K562 (cell line): ENCODE data around the gene HOXA11. TPM values are rescaled to one million over a fixed set of nuclear protein-coding genes. Genes with fewer than 3 reads are reported as not detected.

ENCODE experiments used
- ATAC-seq: fragments of 200-7000 bp; cut with Tn5 transposase; 3 replicates; pipeline ENCODE4 v1.9.1; 2020; ENCODE audit warnings: moderate library complexity
- BruUV-seq: library from RNA; stranded (reverse); fragments of 400-500 nt; replicated peaks from 2 replicates; lab custom pipeline; 2021; lab: Mats Ljungman, UMichigan
- CTCF ChIA-PET: fragments of 300-600 bp; formaldehyde crosslinking; extraction: SDS; loops from one replicate; lab custom pipeline; 2021; ENCODE audit warnings: low intra/inter-chr PET ratio; lab: Yijun Ruan, JAX
- POLR2A ChIA-PET: fragments of 300-600, 350-650 bp; sonication (Branson Sonifier 250); formaldehyde crosslinking; extraction: SDS; loops from one replicate; lab custom pipeline; 2021; ENCODE audit warnings: antibody characterized with exemption, inconsistent platforms; lab: Yijun Ruan, JAX
- DNase-seq, 4 experiments: peaks; one replicate each; pipeline versions ENCODE4 v3.0.0 to v3.0.0-alpha.2; 2011 to 2018; ENCODE audit warnings: low spot score in 3 of 4, mixed read lengths in 3 of 4; ENCODE audit errors: extremely low read depth in 1 of 4
- FAIRE-seq: peaks from 2 replicates; lab custom pipeline; 2011; peaks lifted over from hg19 to GRCh38; lab: Jason Lieb, UNC
- H2AFZ ChIP-seq: 2 replicates; pipeline ENCODE4 v1.6.0; 2011; ENCODE audit warnings: low read depth, low read length, control low read depth, inconsistent platforms
- H3K27ac ChIP-seq: fragments of 200-600 bp; 3 replicates; pipeline ENCODE4 v1.8.0; 2011; ENCODE audit warnings: low read depth, mild to moderate bottlenecking, control low read depth, inconsistent platforms, low read length, moderate library complexity, mixed read lengths; ENCODE audit errors: extremely low read depth
- H3K27me3 ChIP-seq, 2 experiments: fragments of 300-600 bp in 1 of 2; 2 replicates in 1 of 2; 3 replicates in 1 of 2; pipeline versions ENCODE4 v1.6.0 to v1.8.0; 2011; ENCODE audit warnings: inconsistent platforms in 2 of 2, low read length in 2 of 2, mild to moderate bottlenecking in 1 of 2, mixed read lengths in 1 of 2, moderate library complexity in 1 of 2; ENCODE audit not compliant: control insufficient read depth in 2 of 2, insufficient read depth in 2 of 2
- H3K36me3 ChIP-seq: fragments of 300-600 bp; 3 replicates; pipeline ENCODE4 v1.8.0; 2011; ENCODE audit warnings: mild to moderate bottlenecking, low read length, inconsistent platforms; ENCODE audit not compliant: control insufficient read depth, insufficient read depth
- H3K4me1 ChIP-seq, 2 experiments: fragments of 200-600 bp in 1 of 2; replicated peaks in 1 of 2; 2 replicates in 1 of 2; 3 replicates in 1 of 2; pipeline versions ENCODE4 v1.5.1 to v1.8.0; 2011; ENCODE audit warnings: inconsistent platforms in 2 of 2, low read length in 2 of 2, mild to moderate bottlenecking in 1 of 2, mixed read lengths in 1 of 2, moderate library complexity in 1 of 2; ENCODE audit not compliant: control insufficient read depth in 2 of 2, insufficient read depth in 2 of 2
- H3K4me2 ChIP-seq: 2 replicates; pipeline ENCODE4 v1.6.1; 2011; ENCODE audit warnings: low read length, control low read depth, inconsistent platforms, mixed read lengths; ENCODE audit not compliant: insufficient read depth
- H3K4me3 ChIP-seq: fragments of 200-600 bp; sonication (generic), shearing (Covaris generic); 2 replicates; pipeline ENCODE4 v1.5.1; 2016; ENCODE audit warnings: control low read depth, inconsistent platforms
- H3K79me2 ChIP-seq: fragments of 200-600 bp; 3 replicates; pipeline ENCODE4 v1.8.0; 2011; ENCODE audit warnings: low read length, inconsistent platforms; ENCODE audit not compliant: control insufficient read depth, insufficient read depth
- H3K9ac ChIP-seq, 2 experiments: 2 replicates each; pipeline versions ENCODE4 v1.6.0 to v1.6.1; 2011; ENCODE audit warnings: low read depth in 2 of 2, low read length in 2 of 2, control low read depth in 1 of 2, inconsistent platforms in 1 of 2, mild to moderate bottlenecking in 1 of 2, mixed read lengths in 1 of 2; ENCODE audit not compliant: insufficient read depth in 1 of 2
- H3K9me1 ChIP-seq: one replicate; pipeline ENCODE4 v1.6.0; 2011; ENCODE audit warnings: inconsistent platforms, mild to moderate bottlenecking, low read length, moderate library complexity; ENCODE audit not compliant: control insufficient read depth, insufficient read depth
- H3K9me3 ChIP-seq: replicated peaks from 2 replicates; pipeline ENCODE4 v1.5.1; 2011; ENCODE audit warnings: low read depth, low read length, inconsistent platforms; ENCODE audit not compliant: control insufficient read depth, insufficient read depth
- H4K20me1 ChIP-seq: replicated peaks from 2 replicates; pipeline ENCODE4 v1.6.1; 2011; ENCODE audit warnings: low read length, inconsistent platforms, mixed read lengths; ENCODE audit not compliant: control insufficient read depth, insufficient read depth
- CBX8 ChIP-seq: fragments of 200-600 bp; sonication (generic); IDR thresholded peaks from 2 replicates; pipeline ENCODE4 v1.6.1; 2012; ENCODE audit warnings: borderline replicate concordance, mixed run types, low read depth, mild to moderate bottlenecking, moderate library complexity, mixed read lengths, low read length, control low read depth, inconsistent platforms; ENCODE audit not compliant: poor library complexity, severe bottlenecking; ENCODE audit errors: extremely low read depth
- HOXB6 ChIP-seq: fragments of 250-450 bp; sonication (Bioruptor Pico); IDR thresholded peaks from 2 replicates; pipeline ENCODE4 v1.5.1; 2022; ENCODE audit warnings: mild to moderate bottlenecking, borderline replicate concordance
- KAT8 ChIP-seq: fragments of 450-650 bp; IDR thresholded peaks from 2 replicates; pipeline ENCODE4 v1.6.1; 2016; ENCODE audit warnings: low read depth, mild to moderate bottlenecking
- LEF1 ChIP-seq: fragments of 450-650 bp; IDR thresholded peaks from 2 replicates; pipeline ENCODE4 v1.6.1; 2016; ENCODE audit warnings: mild to moderate bottlenecking
- MEIS2 ChIP-seq: fragments of 450-650 bp; IDR thresholded peaks from 2 replicates; pipeline ENCODE4 v1.6.1; 2014; ENCODE audit warnings: mild to moderate bottlenecking; ENCODE audit not compliant: partially characterized antibody
- RERE ChIP-seq: sonication (generic); formaldehyde crosslinking; IDR thresholded peaks from 2 replicates; pipeline ENCODE4 v1.8.0; 2023; ENCODE audit warnings: missing genetic modification reagents, mild to moderate bottlenecking, borderline replicate concordance
- SMAD3 ChIP-seq: fragments of 450-650 bp; formaldehyde crosslinking; conservative IDR thresholded peaks from 2 replicates; pipeline ENCODE4 v1.4.0; 2020; ENCODE audit warnings: mild to moderate bottlenecking
- THAP12 ChIP-seq: fragments of 250-450 bp; sonication (Bioruptor Pico); IDR thresholded peaks from 2 replicates; pipeline ENCODE4 v1.9.0; 2021; ENCODE audit warnings: mild to moderate bottlenecking, inconsistent platforms
- VEZF1 ChIP-seq: fragments of 200-800 bp; sonication (Bioruptor generic); IDR thresholded peaks from 2 replicates; pipeline ENCODE4 v1.6.1; 2017; ENCODE audit warnings: missing genetic modification characterization, missing compliant biosample characterization
- ZFPM2 ChIP-seq: fragments of 250-450 bp; sonication (Bioruptor Pico); IDR thresholded peaks from 2 replicates; pipeline ENCODE4 v1.5.1; 2022; ENCODE audit warnings: mild to moderate bottlenecking
- WGBS: fragments of 100-300 bp; shearing (Covaris generic); methylation state at CpG from one replicate; pipeline ENCODE4 v1.1.6; 2016; ENCODE audit warnings: low coverage, mixed read lengths; ENCODE audit not compliant: insufficient coverage; ENCODE audit errors: missing lambda C conversion rate; 5-methylcytosine and 5-hydroxymethylcytosine counted together
- in situ Hi-C: fragments of 300-500 bp; cut with MboI; formaldehyde crosslinking; loops from 4 replicates; pipeline ENCODE4 v1.15.0; 2018; ENCODE audit warnings: inconsistent platforms, mixed read lengths
- intact Hi-C: fragments of 100-400 bp; cut with micrococcal nuclease; formaldehyde crosslinking; loops from 2 replicates; pipeline ENCODE4 v1.14.2; 2022
- polyA plus RNA-seq, 8 experiments: library from polyadenylated mRNA; depleted of rRNA in 4 of 8; stranded (reverse) in 5 of 8; unstranded in 3 of 8; fragments of >200 nt; fragmentation: Nextera tagmentation in 2 of 8; fragmentation: Illumina TruSeq in 1 of 8; extraction: Ambion mirVana in 2 of 8; extraction: Trizol in 1 of 8; gene quantifications; 2 replicates each; pipeline versions ENCODE4 v1.2.1 to v1.2.3, GENCODE V29; 2011 to 2014; ENCODE audit warnings: inconsistent platforms in 1 of 8, missing spikeins in 1 of 8
- total RNA-seq, 7 experiments: library from RNA; depleted of rRNA in 6 of 7; stranded (reverse); fragments of >200 nt in 6 of 7; fragmentation: Illumina TruSeq in 2 of 7; extraction: Trizol in 2 of 7; gene quantifications; 2 replicates each; pipeline versions ENCODE4 v1.2.1 to v1.2.3, GENCODE V29; 2011 to 2021; ENCODE audit warnings: low replicate concordance in 1 of 7

The HOXA11 gene
- total and polyA plus RNA-seq, 9 of the 15 experiments (the other 6 are each of a cell fraction or from before 2014, with no cell fraction given), result not detected

- FAIRE-seq, result no peak
- Histone ChIP-seq H3K4me3 (peak overlapping the region; percentile 14), H4K20me1 (no peaks in the 10 kb centered on the region), H3K9me3 (no peaks in the 10 kb centered on the region), H3K36me3 (no peaks in the 10 kb centered on the region), H3K4me2 (peak overlapping the region; percentile 70), H3K79me2 (no peaks in the 10 kb centered on the region), H3K27me3 (peaks cover 18 to 74% of the 10 kb centered on the region in 2 experiments), H3K9ac (peak overlapping the region in 1 of 2 experiments; percentile 66; a peak in 1 of 4 replicates), H3K27ac (no peak overlapping the region), H3K4me1 (peaks cover 0 to 26% of the 10 kb centered on the region in 2 experiments; a peak in 2 of 5 replicates), H2AFZ (peak overlapping the region; percentile 83), H3K9me1 (no peaks in the 10 kb centered on the region)
- peak in 2 of 4 experiments; percentile 26 to 33 for DNase-seq
- BruUV-seq, result no TSS peak
- no peak; the same call in 2 of the 3 replicates for ATAC-seq
- ChIA-PET POLR2A (interaction anchor here (0.7 to 1.5 kb wide), 4 partner anchors 9 to 649 kb away, joined by 3 to 4 read pairs (median 3); no protein-coding TSS in a partner anchor), CTCF (interaction anchor here (0.6 to 2.5 kb wide), 7 partner anchors 35 to 793 kb away, joined by 3 to 16 read pairs (median 4); no protein-coding TSS in a partner anchor)
- in situ Hi-C loops, result loop anchor here (25.0 kb wide), 3 partner anchors 649 to 1274 kb away; no protein-coding TSS in a partner anchor
- intact Hi-C loops, result loop anchor here (2.0 to 5.0 kb wide), 5 partner anchors 299 to 1269 kb away; partner anchors contain the start of genes SKAP2 and SNX10
- WGBS, result 4% methylated on average over 18 of the region's 27 CpGs
- no peak for TF ChIP-seq VEZF1 (CRISPR knock-in tag)
- TF ChIP-seq CBX8, result no peak
- no peak for TF ChIP-seq MEIS2
- TF ChIP-seq SMAD3 (CRISPR knock-in tag), result no peak
- TF ChIP-seq ZFPM2 (CRISPR knock-in tag), result no peak
- TF ChIP-seq LEF1, result no peak
- TF ChIP-seq THAP12 (CRISPR knock-in tag), result no peak
- no peak for TF ChIP-seq HOXB6 (CRISPR knock-in tag)
- TF ChIP-seq RERE (CRISPR knock-in tag), result no peak
- no peak for TF ChIP-seq KAT8
Observed at GRCh38 chr7:27161214-27161720, 23.8 kb downstream of the HOXA11 start.
